HEK293 (cell line): ENCODE data around the gene STN1.

Experiments
- CTCF ChIA-PET: fragments of 350-600 bp; formaldehyde crosslinking; extraction: SDS; loops from one replicate; lab custom pipeline; 2021; ENCODE audit warnings: antibody characterized with exemption; lab: Yijun Ruan, JAX
- POLR2A ChIA-PET: fragments of 300-600 bp; formaldehyde crosslinking; extraction: SDS; loops from one replicate; lab custom pipeline; 2020; ENCODE audit warnings: antibody characterized with exemption, inconsistent platforms; lab: Yijun Ruan, JAX
- H3K27ac ChIP-seq: fragments of 200-500 bp; sonication (Bioruptor generic); 2 replicates; pipeline ENCODE4 v1.5.1; 2014; ENCODE audit warnings: low read depth, low read length, control low read depth, inconsistent platforms; ENCODE audit errors: extremely low read depth
- H3K36me3 ChIP-seq, 2 experiments: fragments of 200-500 bp in 1 of 2; sonication (Bioruptor generic) in 1 of 2; 1 replicate in 1 of 2; 2 replicates in 1 of 2; pipeline ENCODE4 v1.5.1; 2014 to 2017; ENCODE audit warnings: inconsistent platforms in 2 of 2, low read length in 2 of 2; ENCODE audit not compliant: control insufficient read depth in 2 of 2, insufficient read depth in 1 of 2
- H3K4me1 ChIP-seq: fragments of 200-500 bp; sonication (Bioruptor generic); 2 replicates; pipeline ENCODE4 v1.5.1; 2014; ENCODE audit warnings: mild to moderate bottlenecking, low read length, inconsistent platforms; ENCODE audit not compliant: control insufficient read depth, insufficient read depth
- H3K4me3 ChIP-seq: 2 replicates; pipeline ENCODE4 v1.5.1; 2011; ENCODE audit warnings: low read depth, mild to moderate bottlenecking, control low read depth, low read length, moderate library complexity
- H3K9me3 ChIP-seq: fragments of 200-500 bp; sonication (Bioruptor generic); 2 replicates; pipeline ENCODE4 v1.5.1; 2014; ENCODE audit warnings: low read depth, low read length, inconsistent platforms; ENCODE audit not compliant: control insufficient read depth, insufficient read depth
- EGR2 ChIP-seq: fragments of 450-650 bp; formaldehyde crosslinking; IDR thresholded peaks from 2 replicates; pipeline ENCODE4 v1.5.1; 2016; ENCODE audit warnings: low read depth, missing biosample characterization, missing genetic modification characterization
- GFI1B ChIP-seq: fragments of 450-650 bp; formaldehyde crosslinking; IDR thresholded peaks from 2 replicates; pipeline ENCODE4 v1.5.1; 2016; ENCODE audit warnings: missing biosample characterization, missing genetic modification characterization
- GLI2 ChIP-seq: fragments of 450-650 bp; formaldehyde crosslinking; IDR thresholded peaks from 2 replicates; pipeline ENCODE4; 2017; ENCODE audit warnings: missing biosample characterization, missing genetic modification characterization, low read depth, borderline replicate concordance
- GLIS1 ChIP-seq: fragments of 450-650 bp; formaldehyde crosslinking; IDR thresholded peaks from 2 replicates; pipeline ENCODE4 v1.5.1; 2016; ENCODE audit warnings: missing biosample characterization, missing genetic modification characterization
- KLF10 ChIP-seq: fragments of 450-650 bp; IDR thresholded peaks from 2 replicates; pipeline ENCODE4 v1.5.1; 2018; ENCODE audit warnings: missing biosample characterization, mild to moderate bottlenecking, missing genetic modification characterization
- KLF9 ChIP-seq: fragments of 450-650 bp; formaldehyde crosslinking; IDR thresholded peaks from 2 replicates; pipeline ENCODE4 v1.5.1; 2016; ENCODE audit warnings: missing biosample characterization, missing genetic modification characterization, low read depth
- MYNN ChIP-seq: fragments of 450-650 bp; formaldehyde crosslinking; IDR thresholded peaks from 2 replicates; pipeline ENCODE4 v1.5.1; 2016; ENCODE audit warnings: missing biosample characterization, missing genetic modification characterization, borderline replicate concordance
- MZF1 ChIP-seq: fragments of 450-650 bp; formaldehyde crosslinking; IDR thresholded peaks from 2 replicates; pipeline ENCODE4 v1.5.1; 2017; ENCODE audit warnings: missing biosample characterization, missing genetic modification characterization, borderline replicate concordance
- PRDM1 ChIP-seq: fragments of 450-650 bp; formaldehyde crosslinking; IDR thresholded peaks from 2 replicates; pipeline ENCODE4; 2016; ENCODE audit warnings: missing biosample characterization, missing genetic modification characterization
- ZBTB48 ChIP-seq: fragments of 450-650 bp; formaldehyde crosslinking; IDR thresholded peaks from 2 replicates; pipeline ENCODE4 v1.5.1; 2016; ENCODE audit warnings: missing biosample characterization, missing genetic modification characterization
- ZBTB7A ChIP-seq: fragments of 450-650 bp; formaldehyde crosslinking; IDR thresholded peaks from 2 replicates; pipeline ENCODE4 v1.5.1; 2016; ENCODE audit warnings: low read depth, missing biosample characterization, missing genetic modification characterization
- ZFP3 ChIP-seq: fragments of 450-650 bp; formaldehyde crosslinking; IDR thresholded peaks from 2 replicates; pipeline ENCODE4 v1.5.1; 2016; ENCODE audit warnings: low read depth, missing biosample characterization, missing genetic modification characterization
- ZIC2 ChIP-seq: fragments of 450-650 bp; formaldehyde crosslinking; IDR thresholded peaks from 2 replicates; pipeline ENCODE4 v1.5.1; 2016; ENCODE audit warnings: missing biosample characterization, missing genetic modification characterization
- ZNF16 ChIP-seq: fragments of 450-650 bp; formaldehyde crosslinking; IDR thresholded peaks from 2 replicates; pipeline ENCODE4 v1.5.1; 2016; ENCODE audit warnings: low read depth, missing biosample characterization, missing genetic modification characterization
- ZNF184 ChIP-seq: fragments of 450-650 bp; IDR thresholded peaks from 2 replicates; pipeline ENCODE4 v1.5.1; 2018; ENCODE audit warnings: missing biosample characterization, mild to moderate bottlenecking, missing genetic modification characterization
- ZNF266 ChIP-seq: fragments of 450-650 bp; formaldehyde crosslinking; IDR thresholded peaks from 2 replicates; pipeline ENCODE4 v1.5.1; 2016; ENCODE audit warnings: missing biosample characterization, missing genetic modification characterization, low read depth
- ZNF341 ChIP-seq: fragments of 450-650 bp; formaldehyde crosslinking; IDR thresholded peaks from 2 replicates; pipeline ENCODE4; 2016; ENCODE audit warnings: low read depth, missing biosample characterization, missing genetic modification characterization
- ZNF37A ChIP-seq: fragments of 450-650 bp; IDR thresholded peaks from 2 replicates; pipeline ENCODE4 v1.5.1; 2018; ENCODE audit warnings: missing biosample characterization, missing genetic modification characterization
- ZNF391 ChIP-seq: fragments of 450-650 bp; formaldehyde crosslinking; IDR thresholded peaks from 2 replicates; pipeline ENCODE4 v1.5.1; 2016; ENCODE audit warnings: low read depth, missing biosample characterization, missing genetic modification characterization, borderline replicate concordance
- ZNF514 ChIP-seq: fragments of 450-650 bp; formaldehyde crosslinking; IDR thresholded peaks from 2 replicates; pipeline ENCODE4 v1.5.1; 2016; ENCODE audit warnings: missing biosample characterization, missing genetic modification characterization
- ZNF529 ChIP-seq: fragments of 450-650 bp; formaldehyde crosslinking; IDR thresholded peaks from 2 replicates; pipeline ENCODE4 v1.5.1; 2017; ENCODE audit warnings: missing genetic modification characterization, missing biosample characterization; ENCODE audit not compliant: insufficient replicate concordance
- ZNF549 ChIP-seq: fragments of 450-650 bp; IDR thresholded peaks from 2 replicates; pipeline ENCODE4 v1.5.1; 2018; ENCODE audit warnings: missing biosample characterization, missing genetic modification characterization, mild to moderate bottlenecking, inconsistent platforms, moderate library complexity
- ZNF571 ChIP-seq: fragments of 450-650 bp; formaldehyde crosslinking; IDR thresholded peaks from 2 replicates; pipeline ENCODE4 v1.5.0; 2017; ENCODE audit warnings: missing biosample characterization, missing genetic modification characterization
- ZNF707 ChIP-seq: fragments of 450-650 bp; formaldehyde crosslinking; IDR thresholded peaks from 2 replicates; pipeline ENCODE4 v1.5.1; 2016; ENCODE audit warnings: missing biosample characterization, missing genetic modification characterization
- ZNF792 ChIP-seq: fragments of 450-650 bp; formaldehyde crosslinking; IDR thresholded peaks from 2 replicates; pipeline ENCODE4 v1.5.1; 2016; ENCODE audit warnings: missing biosample characterization, missing genetic modification characterization
- ZSCAN16 ChIP-seq: fragments of 450-650 bp; formaldehyde crosslinking; IDR thresholded peaks from 2 replicates; pipeline ENCODE4 v1.5.1; 2016; ENCODE audit warnings: missing biosample characterization, missing genetic modification characterization
- TF ChIP-seq, protein P1 (sequence below): fragments of 450-650 bp; formaldehyde crosslinking; IDR thresholded peaks from 2 replicates; pipeline ENCODE4 v1.5.1; 2016; ENCODE audit warnings: missing biosample characterization, missing genetic modification characterization
- TF ChIP-seq, protein P2 (sequence below): fragments of 450-650 bp; formaldehyde crosslinking; IDR thresholded peaks from 2 replicates; pipeline ENCODE4 v1.5.1; 2016; ENCODE audit warnings: missing biosample characterization, missing genetic modification characterization
- TF ChIP-seq, protein P3 (sequence below): fragments of 450-650 bp; formaldehyde crosslinking; IDR thresholded peaks from 2 replicates; pipeline ENCODE4 v1.5.1; 2016; ENCODE audit warnings: missing biosample characterization, missing genetic modification characterization
- TF ChIP-seq, protein P4 (sequence below): fragments of 450-650 bp; formaldehyde crosslinking; IDR thresholded peaks from 2 replicates; pipeline ENCODE4 v1.5.1; 2017; ENCODE audit warnings: missing biosample characterization, missing genetic modification characterization
- TF ChIP-seq, protein P5 (sequence below): fragments of 450-650 bp; formaldehyde crosslinking; IDR thresholded peaks from 2 replicates; pipeline ENCODE4 v1.5.1; 2017; ENCODE audit warnings: missing biosample characterization, missing genetic modification characterization

Gene STN1

DNA sequence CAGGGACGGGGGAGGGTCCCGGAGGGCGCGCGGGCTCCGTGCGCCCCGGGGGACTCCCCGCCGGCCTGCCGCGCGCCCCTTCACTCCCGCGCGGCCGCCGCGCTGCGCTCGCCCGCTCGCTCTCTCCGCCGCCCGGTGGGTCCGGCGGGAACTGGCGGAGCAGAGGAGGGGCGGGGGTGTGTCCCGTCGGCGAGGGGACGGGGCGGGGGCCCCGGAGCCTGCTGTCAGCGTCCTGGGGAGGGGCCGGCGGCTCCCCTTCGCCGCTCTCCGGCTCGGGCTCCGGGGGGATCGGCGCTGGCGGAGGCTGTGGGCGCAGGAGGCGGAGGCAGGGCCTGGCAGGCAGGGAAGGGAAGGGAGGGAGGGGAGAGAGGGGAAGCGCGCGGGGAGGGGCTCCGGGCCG lies 62.6 kb downstream of the STN1 start, which contains the start of gene SH3PXD2A:
Gene SH3PXD2A, minus strand, starts transcription at position 153 of the 400 bp plus-strand sequence. CDS start 310 bp downstream, outside the sequence.
- Histone ChIP-seq H3K4me3 (peak within 1 kb of the TSS; percentile 58), H3K9me3 (no peaks in the 10 kb centered on the region), H3K4me1 (peaks cover 4% of the 10 kb centered on the region; the same call in 1 of the 2 replicates), H3K27ac (peak within 1 kb of the TSS; percentile 56; the same call in 1 of the 2 replicates), H3K36me3 (peaks cover 0 to 2% of the 10 kb centered on the region in 2 experiments; a peak in 1 of 3 replicates)
- CTCF ChIA-PET: interaction anchor here (0.7 to 8.2 kb wide), 6 partner anchors 33 to 257 kb away, joined by 3 to 90 read pairs (median 4); no protein-coding TSS in a partner anchor
- POLR2A ChIA-PET: interaction anchor here (1.5 kb wide), 1 partner anchor 83 kb away, joined by 9 read pairs; no protein-coding TSS in a partner anchor
- TF ChIP-seq, protein P1, sequence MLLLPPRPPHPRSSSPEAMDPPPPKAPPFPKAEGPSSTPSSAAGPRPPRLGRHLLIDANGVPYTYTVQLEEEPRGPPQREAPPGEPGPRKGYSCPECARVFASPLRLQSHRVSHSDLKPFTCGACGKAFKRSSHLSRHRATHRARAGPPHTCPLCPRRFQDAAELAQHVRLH (tag by site-specific recombination): no peak
- no peak for TF ChIP-seq ZBTB7A (tag by site-specific recombination)
- TF ChIP-seq ZNF571: no peak
- peak; percentile 92 for TF ChIP-seq KLF10 (tag by site-specific recombination)
- TF ChIP-seq, protein P2, sequence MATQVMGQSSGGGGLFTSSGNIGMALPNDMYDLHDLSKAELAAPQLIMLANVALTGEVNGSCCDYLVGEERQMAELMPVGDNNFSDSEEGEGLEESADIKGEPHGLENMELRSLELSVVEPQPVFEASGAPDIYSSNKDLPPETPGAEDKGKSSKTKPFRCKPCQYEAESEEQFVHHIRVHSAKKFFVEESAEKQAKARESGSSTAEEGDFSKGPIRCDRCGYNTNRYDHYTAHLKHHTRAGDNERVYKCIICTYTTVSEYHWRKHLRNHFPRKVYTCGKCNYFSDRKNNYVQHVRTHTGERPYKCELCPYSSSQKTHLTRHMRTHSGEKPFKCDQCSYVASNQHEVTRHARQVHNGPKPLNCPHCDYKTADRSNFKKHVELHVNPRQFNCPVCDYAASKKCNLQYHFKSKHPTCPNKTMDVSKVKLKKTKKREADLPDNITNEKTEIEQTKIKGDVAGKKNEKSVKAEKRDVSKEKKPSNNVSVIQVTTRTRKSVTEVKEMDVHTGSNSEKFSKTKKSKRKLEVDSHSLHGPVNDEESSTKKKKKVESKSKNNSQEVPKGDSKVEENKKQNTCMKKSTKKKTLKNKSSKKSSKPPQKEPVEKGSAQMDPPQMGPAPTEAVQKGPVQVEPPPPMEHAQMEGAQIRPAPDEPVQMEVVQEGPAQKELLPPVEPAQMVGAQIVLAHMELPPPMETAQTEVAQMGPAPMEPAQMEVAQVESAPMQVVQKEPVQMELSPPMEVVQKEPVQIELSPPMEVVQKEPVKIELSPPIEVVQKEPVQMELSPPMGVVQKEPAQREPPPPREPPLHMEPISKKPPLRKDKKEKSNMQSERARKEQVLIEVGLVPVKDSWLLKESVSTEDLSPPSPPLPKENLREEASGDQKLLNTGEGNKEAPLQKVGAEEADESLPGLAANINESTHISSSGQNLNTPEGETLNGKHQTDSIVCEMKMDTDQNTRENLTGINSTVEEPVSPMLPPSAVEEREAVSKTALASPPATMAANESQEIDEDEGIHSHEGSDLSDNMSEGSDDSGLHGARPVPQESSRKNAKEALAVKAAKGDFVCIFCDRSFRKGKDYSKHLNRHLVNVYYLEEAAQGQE (tag by site-specific recombination): no peak
- TF ChIP-seq, protein P3, sequence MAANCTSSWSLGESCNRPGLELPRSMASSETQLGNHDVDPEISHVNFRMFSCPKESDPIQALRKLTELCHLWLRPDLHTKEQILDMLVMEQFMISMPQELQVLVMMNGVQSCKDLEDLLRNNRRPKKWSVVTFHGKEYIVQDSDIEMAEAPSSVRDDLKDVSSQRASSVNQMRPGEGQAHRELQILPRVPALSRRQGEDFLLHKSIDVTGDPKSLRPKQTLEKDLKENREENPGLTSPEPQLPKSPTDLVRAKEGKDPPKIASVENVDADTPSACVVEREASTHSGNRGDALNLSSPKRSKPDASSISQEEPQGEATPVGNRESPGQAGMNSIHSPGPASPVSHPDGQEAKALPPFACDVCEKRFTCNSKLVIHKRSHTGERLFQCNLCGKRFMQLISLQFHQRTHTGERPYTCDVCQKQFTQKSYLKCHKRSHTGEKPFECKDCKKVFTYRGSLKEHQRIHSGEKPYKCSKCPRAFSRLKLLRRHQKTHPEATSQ (tag by site-specific recombination): no peak
- no peak for TF ChIP-seq ZNF16
- TF ChIP-seq ZBTB48 (tag by site-specific recombination): no peak
- TF ChIP-seq PRDM1 (tag by site-specific recombination): no peak
- no peak for TF ChIP-seq ZNF37A (tag by site-specific recombination)
- no peak for TF ChIP-seq ZNF266
- TF ChIP-seq ZIC2 (tag by site-specific recombination): peak; percentile 14; the same call in 1 of the 2 replicates
- no peak for TF ChIP-seq ZNF707 (tag by site-specific recombination)
- no peak for TF ChIP-seq ZNF549 (tag by site-specific recombination)
- peak; percentile 6 for TF ChIP-seq GLIS1
- no peak for TF ChIP-seq ZNF529
- no peak; the same call in 1 of the 2 replicates for TF ChIP-seq ZNF341
- TF ChIP-seq KLF9 (tag by site-specific recombination): peak; percentile 67
- TF ChIP-seq ZNF792 (tag by site-specific recombination): no peak
- TF ChIP-seq MYNN: no peak
- TF ChIP-seq ZNF184 (tag by site-specific recombination): no peak
- no peak for TF ChIP-seq ZSCAN16 (tag by site-specific recombination)
- TF ChIP-seq EGR2 (tag by site-specific recombination): no peak
- TF ChIP-seq GFI1B (tag by site-specific recombination): no peak
- no peak for TF ChIP-seq GLI2
- TF ChIP-seq ZFP3 (tag by site-specific recombination): no peak
- TF ChIP-seq ZNF391 (tag by site-specific recombination): no peak
- TF ChIP-seq, protein P4, sequence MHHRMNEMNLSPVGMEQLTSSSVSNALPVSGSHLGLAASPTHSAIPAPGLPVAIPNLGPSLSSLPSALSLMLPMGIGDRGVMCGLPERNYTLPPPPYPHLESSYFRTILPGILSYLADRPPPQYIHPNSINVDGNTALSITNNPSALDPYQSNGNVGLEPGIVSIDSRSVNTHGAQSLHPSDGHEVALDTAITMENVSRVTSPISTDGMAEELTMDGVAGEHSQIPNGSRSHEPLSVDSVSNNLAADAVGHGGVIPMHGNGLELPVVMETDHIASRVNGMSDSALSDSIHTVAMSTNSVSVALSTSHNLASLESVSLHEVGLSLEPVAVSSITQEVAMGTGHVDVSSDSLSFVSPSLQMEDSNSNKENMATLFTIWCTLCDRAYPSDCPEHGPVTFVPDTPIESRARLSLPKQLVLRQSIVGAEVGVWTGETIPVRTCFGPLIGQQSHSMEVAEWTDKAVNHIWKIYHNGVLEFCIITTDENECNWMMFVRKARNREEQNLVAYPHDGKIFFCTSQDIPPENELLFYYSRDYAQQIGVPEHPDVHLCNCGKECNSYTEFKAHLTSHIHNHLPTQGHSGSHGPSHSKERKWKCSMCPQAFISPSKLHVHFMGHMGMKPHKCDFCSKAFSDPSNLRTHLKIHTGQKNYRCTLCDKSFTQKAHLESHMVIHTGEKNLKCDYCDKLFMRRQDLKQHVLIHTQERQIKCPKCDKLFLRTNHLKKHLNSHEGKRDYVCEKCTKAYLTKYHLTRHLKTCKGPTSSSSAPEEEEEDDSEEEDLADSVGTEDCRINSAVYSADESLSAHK (tag by site-specific recombination): no peak
- TF ChIP-seq MZF1 (tag by site-specific recombination): no peak
- TF ChIP-seq, protein P5, sequence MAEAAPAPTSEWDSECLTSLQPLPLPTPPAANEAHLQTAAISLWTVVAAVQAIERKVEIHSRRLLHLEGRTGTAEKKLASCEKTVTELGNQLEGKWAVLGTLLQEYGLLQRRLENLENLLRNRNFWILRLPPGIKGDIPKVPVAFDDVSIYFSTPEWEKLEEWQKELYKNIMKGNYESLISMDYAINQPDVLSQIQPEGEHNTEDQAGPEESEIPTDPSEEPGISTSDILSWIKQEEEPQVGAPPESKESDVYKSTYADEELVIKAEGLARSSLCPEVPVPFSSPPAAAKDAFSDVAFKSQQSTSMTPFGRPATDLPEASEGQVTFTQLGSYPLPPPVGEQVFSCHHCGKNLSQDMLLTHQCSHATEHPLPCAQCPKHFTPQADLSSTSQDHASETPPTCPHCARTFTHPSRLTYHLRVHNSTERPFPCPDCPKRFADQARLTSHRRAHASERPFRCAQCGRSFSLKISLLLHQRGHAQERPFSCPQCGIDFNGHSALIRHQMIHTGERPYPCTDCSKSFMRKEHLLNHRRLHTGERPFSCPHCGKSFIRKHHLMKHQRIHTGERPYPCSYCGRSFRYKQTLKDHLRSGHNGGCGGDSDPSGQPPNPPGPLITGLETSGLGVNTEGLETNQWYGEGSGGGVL (tag by site-specific recombination): peak; percentile 32; the same call in 1 of the 2 replicates
- no peak for TF ChIP-seq ZNF514 (tag by site-specific recombination)
